ENCODE measurements around the gene SLC2A1.

SLC2A1 gene

DNA sequence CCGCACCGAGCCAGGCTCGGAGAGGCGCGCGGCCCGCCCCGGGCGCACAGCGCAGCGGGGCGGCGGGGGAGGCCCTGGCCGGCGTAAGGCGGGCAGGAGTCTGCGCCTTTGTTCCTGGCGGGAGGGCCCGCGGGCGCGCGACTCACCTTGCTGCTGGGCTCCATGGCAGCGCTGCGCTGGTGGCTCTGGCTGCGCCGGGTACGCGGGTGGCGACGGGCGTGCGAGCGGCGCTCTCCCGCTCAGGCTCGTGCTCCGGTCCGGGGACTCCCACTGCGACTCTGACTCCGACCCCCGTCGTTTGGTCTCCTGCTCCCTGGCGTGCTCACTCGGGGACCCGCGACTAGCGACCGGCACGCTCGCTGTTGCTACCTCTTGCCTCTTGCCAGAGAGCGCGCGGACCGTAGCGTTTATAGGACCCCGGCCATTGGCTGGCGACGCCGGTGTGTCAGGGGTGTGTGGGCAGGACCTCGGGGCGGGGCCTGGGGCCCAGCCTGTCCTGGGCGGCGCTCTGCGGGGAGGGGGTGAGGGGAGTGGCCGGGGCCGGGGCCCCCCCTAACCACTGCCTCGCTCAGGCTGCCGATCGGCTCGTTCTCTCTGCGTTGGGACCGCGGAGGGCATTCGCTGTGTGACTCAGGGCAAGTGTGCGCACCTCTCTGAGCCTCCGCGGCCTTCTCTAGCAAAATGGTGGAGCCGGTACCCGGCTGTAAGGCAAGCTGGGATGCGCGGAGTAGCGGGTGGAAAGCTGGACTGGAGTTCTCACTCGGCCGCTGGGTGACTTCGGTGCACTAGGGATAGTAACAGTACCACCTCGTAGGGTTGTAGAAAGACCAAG is at the start of gene SLC2A1:
SLC2A1 (minus strand) TSS at position 381 of the 832 bp plus-strand sequence; CDS start at position 164, 217 bp downstream.
- in situ Hi-C loops (cut with HindIII; ENCODE audit: low sequenced_read_pairs): no loop called here
- peak within 1 kb of the TSS; percentile 87 for H3K4me3 ChIP-seq (ENCODE audit: low read depth, low read length)
- TF ChIP-seq, protein P1, sequence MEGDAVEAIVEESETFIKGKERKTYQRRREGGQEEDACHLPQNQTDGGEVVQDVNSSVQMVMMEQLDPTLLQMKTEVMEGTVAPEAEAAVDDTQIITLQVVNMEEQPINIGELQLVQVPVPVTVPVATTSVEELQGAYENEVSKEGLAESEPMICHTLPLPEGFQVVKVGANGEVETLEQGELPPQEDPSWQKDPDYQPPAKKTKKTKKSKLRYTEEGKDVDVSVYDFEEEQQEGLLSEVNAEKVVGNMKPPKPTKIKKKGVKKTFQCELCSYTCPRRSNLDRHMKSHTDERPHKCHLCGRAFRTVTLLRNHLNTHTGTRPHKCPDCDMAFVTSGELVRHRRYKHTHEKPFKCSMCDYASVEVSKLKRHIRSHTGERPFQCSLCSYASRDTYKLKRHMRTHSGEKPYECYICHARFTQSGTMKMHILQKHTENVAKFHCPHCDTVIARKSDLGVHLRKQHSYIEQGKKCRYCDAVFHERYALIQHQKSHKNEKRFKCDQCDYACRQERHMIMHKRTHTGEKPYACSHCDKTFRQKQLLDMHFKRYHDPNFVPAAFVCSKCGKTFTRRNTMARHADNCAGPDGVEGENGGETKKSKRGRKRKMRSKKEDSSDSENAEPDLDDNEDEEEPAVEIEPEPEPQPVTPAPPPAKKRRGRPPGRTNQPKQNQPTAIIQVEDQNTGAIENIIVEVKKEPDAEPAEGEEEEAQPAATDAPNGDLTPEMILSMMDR (IDR thresholded peaks at IDR 0.05; ENCODE audit: low read depth, low read length, missing control alignments): no peak
- DNase-seq (ENCODE audit: low read depth): peak; percentile 71

- TF ChIP-seq, protein P1 (IDR thresholded peaks at IDR 0.05; ENCODE audit: low read depth, low read length, missing control alignments): no peak
- no peak overlapping the region for H3K4me3 ChIP-seq (ENCODE audit: low read depth, low read length)
- in situ Hi-C loops (cut with HindIII; ENCODE audit: low sequenced_read_pairs): no loop called here
- DNase-seq (ENCODE audit: low read depth): no peak
Measured at GRCh38 chr1:43007377-43008114, 48.9 kb upstream of the SLC2A1 start.

- in situ Hi-C loops (cut with HindIII; ENCODE audit: low sequenced_read_pairs): no loop called here
- DNase-seq (ENCODE audit: low read depth): no peak
- no peak overlapping the region for H3K4me3 ChIP-seq (ENCODE audit: low read depth, low read length)
- TF ChIP-seq, protein P1 (IDR thresholded peaks at IDR 0.05; ENCODE audit: low read depth, low read length, missing control alignments): no peak
Measured at GRCh38 chr1:43005460-43006361, 47.0 kb upstream of the SLC2A1 start.

DNA sequence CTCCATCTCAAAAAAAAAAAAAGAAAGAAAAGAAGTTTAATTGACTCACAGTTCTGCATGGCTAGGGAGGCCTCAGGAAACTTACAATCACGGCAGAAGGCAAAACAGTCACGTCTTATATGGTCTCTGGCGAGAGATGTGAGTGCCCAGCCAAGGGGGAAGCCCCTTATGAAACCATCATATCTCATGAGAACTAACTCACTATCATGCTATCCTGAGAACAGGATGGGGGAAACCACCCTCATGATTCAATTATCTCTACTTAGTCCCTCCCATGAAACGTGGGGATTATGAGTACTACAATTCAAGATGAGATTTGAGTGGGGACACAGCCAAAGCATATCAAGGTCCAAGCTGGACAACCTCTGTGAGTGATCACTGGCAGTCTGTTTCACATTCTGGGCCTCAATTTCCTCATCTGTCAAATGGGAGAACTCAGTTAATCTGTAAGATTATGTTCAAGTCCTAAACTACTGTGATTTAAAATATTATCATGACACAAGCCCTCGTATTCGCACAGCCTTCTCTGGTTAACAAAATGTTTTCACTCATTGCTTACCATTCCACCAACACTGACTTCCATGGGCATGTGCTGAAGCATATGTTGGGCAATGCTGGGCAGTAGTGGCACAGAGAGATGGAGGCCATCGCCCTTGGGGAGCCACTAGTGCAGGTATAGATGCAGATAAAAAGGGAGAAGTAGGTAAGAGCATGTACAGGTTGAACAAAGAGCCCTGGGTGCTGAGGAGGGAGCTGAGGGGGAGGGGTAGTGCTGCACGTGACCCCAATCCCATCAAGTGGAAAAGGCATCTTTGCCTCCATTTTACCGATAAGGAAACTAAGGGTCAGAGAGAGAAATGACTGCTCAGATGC is 46.2 kb upstream of the SLC2A1 start:
- TF ChIP-seq, protein P1 (IDR thresholded peaks at IDR 0.05; ENCODE audit: low read depth, low read length, missing control alignments): no peak
- H3K4me3 ChIP-seq (ENCODE audit: low read depth, low read length): no peak overlapping the region
- no peak for DNase-seq (ENCODE audit: low read depth)
- in situ Hi-C loops (cut with HindIII; ENCODE audit: low sequenced_read_pairs): no loop called here

DNA sequence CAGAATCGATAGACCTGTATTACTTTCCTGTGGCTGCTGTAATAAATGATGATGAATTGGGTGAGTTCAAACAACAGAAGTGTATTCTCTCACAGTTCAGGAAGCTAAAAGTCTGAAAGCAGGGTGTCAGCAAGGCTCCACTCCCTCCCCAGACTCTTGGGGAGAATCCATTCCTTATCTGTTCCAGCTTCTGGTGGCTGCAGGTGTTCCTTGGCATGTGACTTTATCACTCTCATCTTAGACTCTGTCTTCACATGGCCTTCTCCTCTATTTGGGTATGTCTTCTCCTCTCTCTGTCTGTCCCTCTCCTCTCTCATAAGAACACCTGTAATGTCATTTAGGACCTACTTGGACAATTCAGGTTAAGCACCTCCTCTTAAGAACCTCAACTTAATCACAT is 44.1 kb upstream of the SLC2A1 start:
- TF ChIP-seq, protein P1 (IDR thresholded peaks at IDR 0.05; ENCODE audit: low read depth, low read length, missing control alignments): no peak
- in situ Hi-C loops (cut with HindIII; ENCODE audit: low sequenced_read_pairs): no loop called here
- no peak for DNase-seq (ENCODE audit: low read depth)
- H3K4me3 ChIP-seq (ENCODE audit: low read depth, low read length): no peak overlapping the region

Measured in astrocyte of the cerebellum (primary cell).